AG04449 (cell line): Measurements from ENCODE around the gene TJP1.
"Not testable (repeated sequence)": the region's sequence is repeated elsewhere in the genome, so short reads cannot be mapped to it uniquely, and the experiment has no call there.

Source experiments
- CTCF ChIA-PET: fragments of 350-600 bp; formaldehyde crosslinking; extraction: SDS; loops from one replicate; lab custom pipeline; 2021; ENCODE audit warnings: antibody characterized with exemption; lab: Yijun Ruan, JAX
- POLR2A ChIA-PET: fragments of 400-600, 350-600 bp; formaldehyde crosslinking; extraction: SDS; loops from one replicate; lab custom pipeline; 2020; ENCODE audit warnings: antibody characterized with exemption, inconsistent platforms; lab: Yijun Ruan, JAX
- DNase-seq: peaks from one replicate; pipeline ENCODE4 v3.0.0-alpha.2; 2010; ENCODE audit warnings: low read depth, low spot score
- H3K4me3 ChIP-seq: 2 replicates; pipeline ENCODE4 v1.5.1; 2011; ENCODE audit warnings: low read depth, mild to moderate bottlenecking, control low read depth, low read length
- TF ChIP-seq, protein P1 (sequence below): IDR thresholded peaks from one replicate; pipeline ENCODE4 v1.5.1; 2011; ENCODE audit warnings: mild to moderate bottlenecking, moderate library complexity, low read length, control low read depth, inconsistent platforms; ENCODE audit not compliant: insufficient read depth; ENCODE audit errors: missing control alignments

The TJP1 gene

DNA sequence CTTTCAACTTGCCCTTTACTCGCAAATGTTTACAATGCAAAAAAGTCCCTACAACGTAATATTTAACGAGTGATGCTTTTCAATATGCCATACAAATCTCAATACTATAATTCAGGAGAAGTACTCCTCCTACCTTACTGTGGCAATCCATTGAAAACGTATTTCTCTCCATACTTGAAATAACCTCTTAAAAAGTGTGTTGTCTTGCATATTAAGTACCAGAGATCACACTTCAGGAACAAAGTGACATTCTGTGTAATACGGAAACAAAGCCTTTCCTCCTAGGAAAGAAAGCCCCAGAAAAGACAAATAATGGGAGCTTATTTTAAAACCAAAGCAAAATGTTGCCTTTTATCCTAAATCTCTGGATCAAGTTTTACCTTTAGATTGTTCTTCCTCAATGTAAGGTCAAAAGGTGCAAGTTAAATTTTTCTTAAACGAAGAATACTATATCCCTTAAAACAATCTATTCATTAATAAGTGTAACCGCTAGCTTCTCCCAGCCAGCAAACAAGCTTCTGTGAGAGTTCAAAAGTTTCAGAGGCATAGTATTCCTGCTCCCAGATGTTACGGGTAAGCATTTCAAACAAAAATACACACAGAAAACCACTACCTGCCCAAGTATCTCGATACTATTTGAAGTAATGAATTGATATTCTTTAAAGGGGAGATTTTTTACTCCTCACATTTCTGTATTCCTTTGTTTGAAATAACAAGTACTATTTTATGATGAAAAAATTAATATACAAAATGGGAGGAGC, 1.7 kb downstream of the TJP1 start:
- H3K4me3 ChIP-seq = peak overlapping the region; percentile 75
- ChIA-PET CTCF (interaction anchor here (0.9 to 2.2 kb wide), 4 partner anchors 71 to 256 kb away, joined by 3 to 15 read pairs (median 4); no protein-coding TSS in a partner anchor), POLR2A (interaction anchor here (0.7 to 1.1 kb wide), 2 partner anchors 105 to 518 kb away, joined by 3 to 4 read pairs; no protein-coding TSS in a partner anchor)
- DNase-seq = no peak
- TF ChIP-seq, protein P1, sequence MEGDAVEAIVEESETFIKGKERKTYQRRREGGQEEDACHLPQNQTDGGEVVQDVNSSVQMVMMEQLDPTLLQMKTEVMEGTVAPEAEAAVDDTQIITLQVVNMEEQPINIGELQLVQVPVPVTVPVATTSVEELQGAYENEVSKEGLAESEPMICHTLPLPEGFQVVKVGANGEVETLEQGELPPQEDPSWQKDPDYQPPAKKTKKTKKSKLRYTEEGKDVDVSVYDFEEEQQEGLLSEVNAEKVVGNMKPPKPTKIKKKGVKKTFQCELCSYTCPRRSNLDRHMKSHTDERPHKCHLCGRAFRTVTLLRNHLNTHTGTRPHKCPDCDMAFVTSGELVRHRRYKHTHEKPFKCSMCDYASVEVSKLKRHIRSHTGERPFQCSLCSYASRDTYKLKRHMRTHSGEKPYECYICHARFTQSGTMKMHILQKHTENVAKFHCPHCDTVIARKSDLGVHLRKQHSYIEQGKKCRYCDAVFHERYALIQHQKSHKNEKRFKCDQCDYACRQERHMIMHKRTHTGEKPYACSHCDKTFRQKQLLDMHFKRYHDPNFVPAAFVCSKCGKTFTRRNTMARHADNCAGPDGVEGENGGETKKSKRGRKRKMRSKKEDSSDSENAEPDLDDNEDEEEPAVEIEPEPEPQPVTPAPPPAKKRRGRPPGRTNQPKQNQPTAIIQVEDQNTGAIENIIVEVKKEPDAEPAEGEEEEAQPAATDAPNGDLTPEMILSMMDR = no peak

DNA sequence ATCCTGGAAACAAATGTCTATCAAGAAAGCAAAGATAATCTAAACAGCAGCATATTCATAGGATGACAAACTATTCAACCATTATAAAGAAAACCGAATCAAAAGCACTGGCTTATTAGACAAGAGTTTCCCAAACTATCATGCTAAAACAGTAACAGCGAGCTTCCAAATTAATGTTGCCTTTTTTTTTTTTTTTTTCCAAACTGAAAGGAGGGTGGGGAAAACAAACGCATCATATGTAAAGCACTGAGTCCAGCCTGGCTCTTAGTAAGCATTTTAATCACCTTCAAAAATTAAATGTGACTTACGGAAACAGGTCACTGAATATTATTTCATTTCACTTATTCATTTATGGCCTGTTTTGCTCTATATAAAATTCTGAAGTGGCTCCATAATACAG, 2.3 kb downstream of the TJP1 start:
- ChIA-PET CTCF (interaction anchor here (0.9 to 2.2 kb wide), 3 partner anchors 106 to 257 kb away, joined by 3 to 15 read pairs (median 4); no protein-coding TSS in a partner anchor), POLR2A (no interaction called here)
- TF ChIP-seq, protein P1 = no peak
- H3K4me3 ChIP-seq = peak overlapping the region; percentile 75
- DNase-seq = no peak

DNA sequence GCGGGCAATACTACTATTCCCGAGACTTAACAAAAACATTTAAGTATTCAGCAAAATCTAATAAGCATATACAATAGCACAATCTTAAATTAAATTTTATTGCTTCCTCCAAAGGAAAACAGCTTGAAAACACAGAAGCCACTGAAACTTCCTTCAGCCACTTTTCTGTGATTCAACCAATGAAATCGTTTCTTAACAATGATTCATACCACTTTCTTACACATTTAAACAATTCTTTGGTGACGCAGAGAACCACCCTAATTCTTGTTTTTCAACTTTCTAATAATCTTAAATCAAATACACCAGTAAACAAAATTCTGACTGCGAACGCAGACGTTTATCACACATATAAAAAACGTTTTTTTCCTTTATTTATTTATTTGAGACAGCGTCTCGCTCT, 4.1 kb downstream of the TJP1 start:
- ChIA-PET POLR2A (no interaction called here), CTCF (no interaction called here)

DNA sequence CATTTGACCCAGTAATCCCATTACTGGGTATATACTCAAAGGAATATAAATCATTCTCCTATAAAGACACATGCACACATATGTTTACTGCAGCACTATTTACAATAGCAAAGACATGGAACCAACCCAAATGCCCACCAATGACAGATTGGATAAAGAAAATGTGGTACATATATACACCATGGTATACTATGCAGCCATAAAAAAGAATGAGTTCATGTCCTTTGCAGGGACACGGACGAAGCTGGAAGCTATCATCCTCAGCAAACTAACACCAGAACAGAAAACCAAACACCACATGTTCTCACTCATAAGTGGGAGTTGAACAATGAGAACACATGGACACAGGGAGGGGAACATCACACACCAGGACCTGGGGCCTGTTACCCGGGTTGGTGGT, 4.8 kb downstream of the TJP1 start:
- CTCF ChIA-PET, H3K4me3 ChIP-seq, POLR2A ChIA-PET, DNase-seq: not testable (repeated sequence)

More for the DNA sequence above, 4.1 kb downstream of the TJP1 start:
- TF ChIP-seq, protein P1 = no peak
- DNase-seq = no peak
- H3K4me3 ChIP-seq = no peak overlapping the region

DNA sequence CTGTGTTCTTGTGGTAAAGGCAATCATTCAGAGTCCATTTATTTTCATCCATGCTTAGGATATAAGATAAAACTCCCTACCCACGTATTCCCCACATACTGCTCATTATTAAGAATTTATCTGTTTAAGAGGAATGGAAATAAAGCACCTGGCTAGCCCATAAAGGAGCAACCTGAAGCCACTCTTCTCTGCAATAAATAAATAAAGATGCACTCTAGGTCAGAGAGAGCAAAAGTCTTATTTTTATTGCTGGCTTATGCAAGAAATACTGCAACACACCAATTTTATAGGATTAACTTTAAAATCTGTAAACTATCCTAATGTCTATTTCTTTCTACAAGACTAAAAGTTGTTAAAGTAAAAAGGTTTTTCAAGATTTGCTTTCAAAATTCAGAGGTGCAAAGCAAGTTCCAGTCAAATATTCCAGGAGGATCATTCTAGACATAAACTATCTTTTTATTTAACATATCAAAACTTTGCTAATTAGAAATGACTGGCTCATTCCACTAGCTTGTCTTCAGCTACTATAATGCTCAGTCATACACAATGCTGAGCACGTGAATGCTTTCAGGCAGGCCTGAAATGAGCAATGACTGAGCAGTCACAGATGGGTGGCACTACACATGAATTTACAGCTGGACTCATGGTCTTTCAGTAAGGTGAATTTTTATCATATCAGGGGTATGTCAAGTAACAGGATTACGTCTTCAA, 7.1 kb downstream of the TJP1 start:
- H3K4me3 ChIP-seq = no peak overlapping the region
- DNase-seq = no peak
- TF ChIP-seq, protein P1 = no peak
- CTCF ChIA-PET = interaction anchor here (1.1 kb wide), 1 partner anchor 17 kb away, joined by 3 read pairs; no protein-coding TSS in a partner anchor
- POLR2A ChIA-PET = no interaction called here

DNA sequence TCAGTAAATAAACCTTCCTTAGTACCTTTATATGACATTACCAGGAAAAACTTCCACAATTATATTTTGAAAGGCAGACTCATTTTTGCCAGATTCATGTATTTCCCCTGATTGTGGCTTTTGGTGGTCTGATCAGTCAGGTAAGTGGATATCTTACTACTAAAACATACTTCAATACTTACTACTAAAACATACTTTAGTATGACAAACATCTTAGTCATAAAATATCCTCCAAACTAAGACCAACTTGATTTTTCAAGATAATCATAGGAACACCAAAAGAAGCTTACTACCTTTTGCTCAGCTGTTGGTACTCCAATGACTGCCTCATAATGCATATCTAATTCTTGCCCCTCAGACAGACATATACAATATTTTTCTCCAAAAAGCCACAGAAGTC, 9.3 kb downstream of the TJP1 start:
- DNase-seq = no peak
- POLR2A ChIA-PET = no interaction called here
- TF ChIP-seq, protein P1 = no peak
- H3K4me3 ChIP-seq = no peak overlapping the region
- CTCF ChIA-PET = interaction anchor here (1.1 kb wide), 1 partner anchor 104 kb away, joined by 3 read pairs; no protein-coding TSS in a partner anchor
